Omental fat pad (tissue), 4 donors: ENCODE data around the gene UNKL. TPM values are rescaled to one million over a fixed set of nuclear protein-coding genes. Genes with fewer than 3 reads are reported as not detected.
A peak's percentile ranks its signal among the peaks of the same experiment; 100 is the strongest.

Experiments used
- ATAC-seq: fragments of 150-250 bp; one replicate; pipeline ENCODE4 v1.9.1; 2016; ENCODE audit warnings: mild to moderate bottlenecking, moderate library complexity; ENCODE audit not compliant: low FRiP score
- DNase-seq: peaks from one replicate; pipeline ENCODE4 v3.0.0-alpha.2; 2019; ENCODE audit warnings: low spot score
- total RNA-seq, 4 donors: library from RNA; depleted of rRNA; stranded (reverse); fragments of >200 nt; gene quantifications; one replicate each; pipeline ENCODE4 v1.1.0, GENCODE V29; 2016
- TF ChIP-seq, protein P1 (sequence below), 3 donors: fragments of 450-650 bp; IDR thresholded peaks; one replicate each; pipeline ENCODE4 v1.5.1; 2016 to 2017; ENCODE audit warnings: antibody characterized with exemption in 3 of 3, mild to moderate bottlenecking in 3 of 3, moderate library complexity in 2 of 3

Gene UNKL
- total RNA-seq, 4 donors from 2014 or later: 8.6 to 36.9 (median 14.2) TPM

DNA sequence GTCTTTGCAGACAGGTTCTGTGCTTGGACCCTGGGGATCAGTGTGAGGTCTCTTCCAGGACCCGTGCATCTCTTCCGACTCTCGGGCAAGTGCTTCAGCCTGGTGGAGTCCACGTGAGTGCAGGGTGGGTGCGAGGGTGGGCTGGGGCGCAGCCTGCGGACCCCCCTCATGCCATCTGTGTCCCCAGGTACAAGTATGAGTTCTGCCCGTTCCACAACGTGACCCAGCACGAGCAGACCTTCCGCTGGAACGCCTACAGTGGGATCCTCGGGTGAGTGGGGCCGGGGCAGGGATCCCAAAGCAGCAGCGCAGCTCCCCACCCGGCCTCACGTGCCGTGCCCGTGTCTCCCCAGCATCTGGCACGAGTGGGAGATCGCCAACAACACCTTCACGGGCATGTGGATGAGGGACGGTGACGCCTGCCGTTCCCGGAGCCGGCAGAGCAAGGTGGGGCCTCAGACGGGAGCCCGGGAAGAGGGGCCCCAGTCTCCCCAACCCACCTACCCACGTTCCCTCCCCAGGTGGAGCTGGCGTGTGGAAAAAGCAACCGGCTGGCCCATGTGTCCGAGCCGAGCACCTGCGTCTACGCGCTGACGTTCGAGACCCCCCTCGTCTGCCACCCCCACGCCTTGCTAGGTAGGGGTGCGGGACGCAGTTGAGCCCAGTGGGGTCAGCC lies 52.7 kb downstream of the UNKL start:
- DNase-seq: no peak
- no peak for ATAC-seq
- TF ChIP-seq, protein P1, sequence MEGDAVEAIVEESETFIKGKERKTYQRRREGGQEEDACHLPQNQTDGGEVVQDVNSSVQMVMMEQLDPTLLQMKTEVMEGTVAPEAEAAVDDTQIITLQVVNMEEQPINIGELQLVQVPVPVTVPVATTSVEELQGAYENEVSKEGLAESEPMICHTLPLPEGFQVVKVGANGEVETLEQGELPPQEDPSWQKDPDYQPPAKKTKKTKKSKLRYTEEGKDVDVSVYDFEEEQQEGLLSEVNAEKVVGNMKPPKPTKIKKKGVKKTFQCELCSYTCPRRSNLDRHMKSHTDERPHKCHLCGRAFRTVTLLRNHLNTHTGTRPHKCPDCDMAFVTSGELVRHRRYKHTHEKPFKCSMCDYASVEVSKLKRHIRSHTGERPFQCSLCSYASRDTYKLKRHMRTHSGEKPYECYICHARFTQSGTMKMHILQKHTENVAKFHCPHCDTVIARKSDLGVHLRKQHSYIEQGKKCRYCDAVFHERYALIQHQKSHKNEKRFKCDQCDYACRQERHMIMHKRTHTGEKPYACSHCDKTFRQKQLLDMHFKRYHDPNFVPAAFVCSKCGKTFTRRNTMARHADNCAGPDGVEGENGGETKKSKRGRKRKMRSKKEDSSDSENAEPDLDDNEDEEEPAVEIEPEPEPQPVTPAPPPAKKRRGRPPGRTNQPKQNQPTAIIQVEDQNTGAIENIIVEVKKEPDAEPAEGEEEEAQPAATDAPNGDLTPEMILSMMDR (IDR thresholded peaks at IDR 0.05): no peak

GRCh38 chr16:1357906-1358566 lies 56.5 kb downstream of the UNKL start:
- ATAC-seq: no peak
- TF ChIP-seq, protein P1 (IDR thresholded peaks at IDR 0.05): no peak
- no peak for DNase-seq

DNA sequence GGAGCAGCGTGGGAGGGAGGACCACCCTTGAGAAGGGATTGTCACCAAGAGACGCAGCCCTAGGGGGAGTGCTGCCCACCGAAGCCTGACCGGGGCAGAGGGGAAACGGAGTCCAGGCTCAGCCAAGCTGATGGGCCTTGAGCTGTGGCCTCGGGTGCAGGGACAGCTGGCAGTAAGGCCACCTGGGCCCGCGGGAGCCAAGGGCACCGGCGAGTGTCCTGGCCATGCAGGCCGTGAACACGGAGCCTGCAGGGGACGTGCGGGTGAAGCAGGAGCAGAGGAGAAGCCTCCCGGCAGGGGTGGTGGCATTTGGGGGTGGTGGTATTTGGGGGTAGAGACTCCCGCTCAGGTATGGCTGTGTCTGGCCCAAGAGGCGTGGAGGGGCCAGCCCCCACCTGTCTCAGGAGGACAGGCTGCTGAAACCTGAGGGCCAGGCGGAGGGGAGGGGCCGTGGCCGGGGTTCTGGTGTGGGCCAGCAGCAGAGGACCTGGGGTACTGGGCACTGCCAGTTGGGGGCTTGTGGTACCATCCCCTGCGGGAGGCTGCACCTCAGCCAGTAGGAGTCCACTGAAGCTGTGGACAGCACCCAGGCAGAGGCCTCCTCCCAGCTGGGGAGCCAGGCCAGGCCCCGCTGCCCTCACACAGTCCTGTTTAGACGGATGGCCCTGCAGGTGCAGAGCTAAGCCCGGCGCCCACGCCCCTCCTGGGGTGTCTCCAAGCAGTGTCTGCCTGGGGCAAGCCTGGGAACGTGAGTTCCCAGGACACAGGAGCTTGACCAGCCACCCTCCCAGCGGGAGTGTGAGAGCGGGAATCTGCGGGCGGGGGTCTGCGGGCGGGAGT lies 58.2 kb downstream of the UNKL start:
- TF ChIP-seq, protein P1 (IDR thresholded peaks at IDR 0.05): no peak
- DNase-seq (no peak), ATAC-seq (no peak)

DNA sequence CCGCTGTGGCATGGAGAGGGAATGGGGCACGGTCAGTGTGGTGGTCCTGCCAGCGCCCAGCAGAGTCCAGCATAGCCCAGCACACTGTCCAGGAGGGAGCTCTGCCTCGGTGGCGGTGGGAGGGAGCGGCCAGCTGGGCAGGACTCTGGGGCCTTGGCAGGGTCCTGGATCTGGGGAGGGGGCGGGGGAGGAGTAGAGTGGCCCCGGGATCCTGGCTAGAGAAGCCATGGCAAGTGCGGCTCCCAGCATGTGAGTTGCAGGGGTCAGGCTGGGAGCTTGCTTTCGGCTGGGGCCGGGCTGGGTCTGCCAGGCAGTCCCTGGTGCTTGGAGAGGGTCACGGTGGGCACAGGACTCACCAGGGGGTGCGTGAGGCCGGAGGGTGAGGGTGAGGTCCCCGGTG lies 58.9 kb downstream of the UNKL start:
- no peak for ATAC-seq

GRCh38 chr16:1354815-1355540 lies 59.5 kb downstream of the UNKL start:
- DNase-seq (no peak), ATAC-seq (no peak)
- TF ChIP-seq, protein P1 (IDR thresholded peaks at IDR 0.05): no peak

More for the DNA sequence above, 58.9 kb downstream of the UNKL start:
- no peak for DNase-seq
- TF ChIP-seq, protein P1 (IDR thresholded peaks at IDR 0.05): no peak

- TF ChIP-seq, protein P1 (IDR thresholded peaks at IDR 0.05): no peak
- ATAC-seq (peak; percentile 76), DNase-seq (peak; percentile 53)
These were observed 62.7 kb downstream of the UNKL start, which contains the start of the genes GNPTG and TSR3 for GRCh38 chr16:1351582-1352362. Gene GNPTG, plus strand, starts transcription at chr16:1351931. Its CDS starts 35 bp downstream, at chr16:1351966. Gene TSR3, minus strand, starts transcription at chr16:1351878. Its CDS starts 74 bp downstream, at chr16:1351804.
